ENCODE data around the gene SPIB.

- TF ChIP-seq EZH2 (IDR thresholded peaks at IDR 0.05) (no peak), POLR2AphosphoS5 (IDR thresholded peaks at IDR 0.05; ENCODE audit: borderline replicate concordance, low read depth, low read length) (no peak)
Observed at GRCh38 chr19:50477751-50478515, 59.2 kb downstream of the SPIB start.

Data from SK-N-MC (cell line).